Activated CD8-positive, alpha-beta T cell treated with anti-CD3 and anti-CD28 coated beads for 36 hours (primary cell): ENCODE results near the gene SPARCL1. TPM values are rescaled to one million over a fixed set of nuclear protein-coding genes. Genes with fewer than 3 reads are reported as not detected.
"Not testable (repeated sequence)": the region's sequence is repeated elsewhere in the genome, so short reads cannot be mapped to it uniquely, and the experiment has no call there.

Experiments
- ATAC-seq: fragments of 200-7000 bp; cut with Tn5 transposase; one replicate; pipeline ENCODE4 v1.10.0; 2021; ENCODE audit warnings: mild to moderate bottlenecking, moderate library complexity
- CTCF ChIA-PET: fragments of 350-600 bp; sonication (Branson Sonifier 250); formaldehyde crosslinking; loops from one replicate; lab custom pipeline; 2021; ENCODE audit warnings: antibody characterized with exemption; lab: Charles Lee
- POLR2A ChIA-PET: fragments of 350-600 bp; sonication (Branson Sonifier 250); formaldehyde crosslinking; loops from one replicate; lab custom pipeline; 2021; ENCODE audit warnings: antibody characterized with exemption; lab: Charles Lee
- DNase-seq: peaks from one replicate; pipeline ENCODE4 v3.0.0-alpha.2; 2020
- H3K27ac Mint-ChIP-seq: one replicate; pipeline ENCODE4 v1.8.0; 2021; ENCODE audit warnings: mild to moderate bottlenecking, mixed read lengths
- H3K27me3 Mint-ChIP-seq: one replicate; pipeline ENCODE4 v1.8.0; 2021; ENCODE audit warnings: mixed read lengths
- H3K36me3 Mint-ChIP-seq: one replicate; pipeline ENCODE4 v1.8.0; 2021; ENCODE audit warnings: low read depth, mixed read lengths
- H3K4me1 Mint-ChIP-seq: one replicate; pipeline ENCODE4 v1.8.0; 2021; ENCODE audit warnings: low read depth, mixed read lengths
- H3K4me3 Mint-ChIP-seq: one replicate; pipeline ENCODE4 v1.8.0; 2021; ENCODE audit warnings: mild to moderate bottlenecking, moderate library complexity, mixed read lengths
- H3K9me3 Mint-ChIP-seq: one replicate; pipeline ENCODE4 v1.8.0; 2021; ENCODE audit warnings: mixed read lengths
- CTCF ChIP-seq: fragments of 200-600 bp; IDR thresholded peaks from one replicate; pipeline ENCODE4 v1.8.0; 2022; ENCODE audit warnings: antibody characterized with exemption, mild to moderate bottlenecking
- intact Hi-C: fragments of 100-400 bp; cut with micrococcal nuclease; formaldehyde crosslinking; loops from one replicate; pipeline ENCODE4 v1.10.0; 2022
- total RNA-seq, 2 experiments: library from RNA; stranded (reverse); gene quantifications; one replicate each; pipeline ENCODE4 v1.2.3, GENCODE V29; 2021

Gene SPARCL1
- total RNA-seq, 2 experiments from 2014 or later: not detected

- no peak for ATAC-seq
- Mint-ChIP-seq H3K36me3 (peaks cover 2% of the 10 kb centered on the region), H3K9me3 (no peaks in the 10 kb centered on the region), H3K4me3 (no peak overlapping the region), H3K27ac (no peak overlapping the region), H3K27me3 (no peaks in the 10 kb centered on the region), H3K4me1 (no peaks in the 10 kb centered on the region)
- TF ChIP-seq CTCF: no peak
- DNase-seq: no peak
- CTCF ChIA-PET: no interaction called here
- intact Hi-C loops: no loop called here
- POLR2A ChIA-PET: no interaction called here
Measured at GRCh38 chr4:87491436-87491835, 37.7 kb downstream of the SPARCL1 start.

GRCh38 chr4:87490664-87491369 is 38.4 kb downstream of the SPARCL1 start:
- Mint-ChIP-seq H3K27me3 (no peaks in the 10 kb centered on the region), H3K4me3 (no peak overlapping the region), H3K4me1 (no peaks in the 10 kb centered on the region), H3K9me3 (no peaks in the 10 kb centered on the region), H3K27ac (no peak overlapping the region), H3K36me3 (peaks cover 2% of the 10 kb centered on the region)
- CTCF ChIA-PET: no interaction called here
- no peak for ATAC-seq
- no peak for TF ChIP-seq CTCF
- POLR2A ChIA-PET: interaction anchor here (0.7 kb wide), 1 partner anchor 12 kb away, joined by 5 read pairs; no protein-coding TSS in a partner anchor
- intact Hi-C loops: no loop called here
- no peak for DNase-seq

GRCh38 chr4:87489678-87490077 is 39.5 kb downstream of the SPARCL1 start:
- CTCF ChIA-PET: no interaction called here
- H3K27ac Mint-ChIP-seq: no peak overlapping the region
- ATAC-seq: no peak

GRCh38 chr4:87488666-87489065 is 40.5 kb downstream of the SPARCL1 start:
- POLR2A ChIA-PET, H3K4me1 Mint-ChIP-seq, H3K4me3 Mint-ChIP-seq, H3K36me3 Mint-ChIP-seq, H3K27me3 Mint-ChIP-seq, DNase-seq, H3K9me3 Mint-ChIP-seq, ATAC-seq, CTCF ChIA-PET, H3K27ac Mint-ChIP-seq, intact Hi-C loops: not testable (repeated sequence)

More at GRCh38 chr4:87489678-87490077, 39.5 kb downstream of the SPARCL1 start:
- peaks cover 1% of the 10 kb centered on the region for H3K9me3 Mint-ChIP-seq
- POLR2A ChIA-PET: no interaction called here
- peaks cover 2% of the 10 kb centered on the region for H3K36me3 Mint-ChIP-seq
- TF ChIP-seq CTCF: no peak
- intact Hi-C loops: no loop called here
- H3K4me3 Mint-ChIP-seq: no peak overlapping the region
- no peaks in the 10 kb centered on the region for H3K27me3 Mint-ChIP-seq
- no peak for DNase-seq
- H3K4me1 Mint-ChIP-seq: no peaks in the 10 kb centered on the region

GRCh38 chr4:87483247-87483646 is 45.9 kb downstream of the SPARCL1 start:
- ChIA-PET POLR2A (interaction anchor here (0.8 kb wide), 1 partner anchor 186 kb away, joined by 3 read pairs; no protein-coding TSS in a partner anchor), CTCF (interaction anchor here (2.2 to 4.2 kb wide), 2 partner anchors 16 to 107 kb away, joined by 7 to 20 read pairs; no protein-coding TSS in a partner anchor)
- H3K27ac Mint-ChIP-seq, H3K4me3 Mint-ChIP-seq, DNase-seq, H3K27me3 Mint-ChIP-seq, H3K4me1 Mint-ChIP-seq, H3K9me3 Mint-ChIP-seq, ATAC-seq, H3K36me3 Mint-ChIP-seq, intact Hi-C loops: not testable (repeated sequence)

- no peaks in the 10 kb centered on the region for H3K27me3 Mint-ChIP-seq
- no peak for DNase-seq
- ChIA-PET POLR2A (no interaction called here), CTCF (interaction anchor here (2.2 to 4.2 kb wide), 2 partner anchors 14 to 105 kb away, joined by 7 to 20 read pairs; no protein-coding TSS in a partner anchor)
- peaks cover 2% of the 10 kb centered on the region for H3K36me3 Mint-ChIP-seq
- H3K4me1 Mint-ChIP-seq: no peaks in the 10 kb centered on the region
- intact Hi-C loops: no loop called here
- H3K27ac Mint-ChIP-seq: no peak overlapping the region
- ATAC-seq: no peak
- no peak overlapping the region for H3K4me3 Mint-ChIP-seq
- H3K9me3 Mint-ChIP-seq: peaks cover 1% of the 10 kb centered on the region
- no peak for TF ChIP-seq CTCF
Measured at GRCh38 chr4:87481377-87481776, 47.8 kb downstream of the SPARCL1 start.
